HFF-Myc (cell line): ENCODE results near the gene PLEKHG7.

Experiments
- DNase-seq: peaks from one replicate; pipeline ENCODE4 v3.0.0-alpha.2; 2011; ENCODE audit warnings: low read depth; ENCODE audit errors: extremely low read depth
- H3K4me3 ChIP-seq: replicated peaks from 2 replicates; pipeline ENCODE4 v1.5.1; 2011; ENCODE audit warnings: low read depth, mild to moderate bottlenecking, control low read depth, low read length
- TF ChIP-seq, protein P1 (sequence below): IDR thresholded peaks from 2 replicates; pipeline ENCODE4 v1.5.1; 2012; ENCODE audit warnings: mild to moderate bottlenecking, low read depth, low read length, control low read depth; ENCODE audit errors: missing control alignments

PLEKHG7 gene

DNA sequence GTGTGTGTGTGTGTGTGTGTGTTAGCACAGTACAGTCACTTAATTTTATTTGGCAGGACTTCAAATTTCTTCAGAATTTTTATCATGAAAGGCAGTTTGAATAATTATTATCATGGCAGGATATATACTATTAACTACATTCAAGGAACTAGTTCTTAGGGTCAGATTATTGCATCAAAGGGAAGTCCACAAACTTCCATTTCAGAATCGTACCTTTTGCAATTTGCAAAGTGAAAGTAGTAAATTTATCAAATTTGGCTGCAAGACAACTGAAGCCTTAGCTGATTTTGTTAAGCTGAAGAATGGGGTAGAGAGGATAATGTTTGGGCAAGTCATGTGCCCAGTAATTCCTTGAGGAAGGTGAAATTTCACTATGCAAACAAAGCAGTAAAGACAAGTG is 68.2 kb downstream of the PLEKHG7 start:
- no peak overlapping the region for H3K4me3 ChIP-seq
- TF ChIP-seq, protein P1, sequence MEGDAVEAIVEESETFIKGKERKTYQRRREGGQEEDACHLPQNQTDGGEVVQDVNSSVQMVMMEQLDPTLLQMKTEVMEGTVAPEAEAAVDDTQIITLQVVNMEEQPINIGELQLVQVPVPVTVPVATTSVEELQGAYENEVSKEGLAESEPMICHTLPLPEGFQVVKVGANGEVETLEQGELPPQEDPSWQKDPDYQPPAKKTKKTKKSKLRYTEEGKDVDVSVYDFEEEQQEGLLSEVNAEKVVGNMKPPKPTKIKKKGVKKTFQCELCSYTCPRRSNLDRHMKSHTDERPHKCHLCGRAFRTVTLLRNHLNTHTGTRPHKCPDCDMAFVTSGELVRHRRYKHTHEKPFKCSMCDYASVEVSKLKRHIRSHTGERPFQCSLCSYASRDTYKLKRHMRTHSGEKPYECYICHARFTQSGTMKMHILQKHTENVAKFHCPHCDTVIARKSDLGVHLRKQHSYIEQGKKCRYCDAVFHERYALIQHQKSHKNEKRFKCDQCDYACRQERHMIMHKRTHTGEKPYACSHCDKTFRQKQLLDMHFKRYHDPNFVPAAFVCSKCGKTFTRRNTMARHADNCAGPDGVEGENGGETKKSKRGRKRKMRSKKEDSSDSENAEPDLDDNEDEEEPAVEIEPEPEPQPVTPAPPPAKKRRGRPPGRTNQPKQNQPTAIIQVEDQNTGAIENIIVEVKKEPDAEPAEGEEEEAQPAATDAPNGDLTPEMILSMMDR = no peak
- no peak for DNase-seq

DNA sequence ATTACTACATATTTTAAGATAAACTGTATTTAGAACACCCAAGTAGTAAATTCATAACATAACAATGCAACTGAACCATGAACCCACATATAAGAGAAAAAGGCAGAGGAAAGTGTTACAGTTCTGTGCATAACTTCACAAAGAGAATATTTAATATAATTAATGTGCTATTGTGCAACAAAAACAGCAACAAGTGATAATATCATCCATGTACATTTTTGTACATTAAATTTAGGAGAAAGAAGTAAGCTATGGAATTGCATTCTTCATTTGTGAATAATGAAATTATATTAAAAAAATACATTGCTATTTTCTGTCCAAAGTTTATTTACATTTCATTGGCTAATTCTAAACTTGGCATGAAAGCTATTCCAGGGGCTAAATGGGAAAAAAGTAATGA is 72.6 kb downstream of the PLEKHG7 start:
- no peak overlapping the region for H3K4me3 ChIP-seq
- no peak for DNase-seq
- TF ChIP-seq, protein P1 = no peak

DNA sequence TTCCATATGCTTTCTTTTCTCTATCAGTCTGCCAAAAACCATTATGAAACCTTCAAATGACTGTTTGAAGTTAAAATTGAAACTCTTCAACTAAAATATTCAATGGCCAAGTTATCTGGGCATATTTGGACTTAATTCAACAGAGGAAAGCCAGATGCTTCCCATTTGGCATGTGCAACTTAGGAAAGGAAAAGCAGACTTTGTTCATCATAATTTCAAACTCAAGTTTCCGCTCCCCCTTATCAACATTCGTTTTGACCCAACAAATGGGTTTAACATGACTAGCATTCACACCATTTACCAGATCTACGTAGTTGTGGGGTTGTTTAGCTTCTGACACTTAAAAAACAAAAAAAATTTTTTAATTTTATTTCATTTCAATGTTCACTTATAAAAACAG is 75.7 kb downstream of the PLEKHG7 start:
- TF ChIP-seq, protein P1 = no peak
- H3K4me3 ChIP-seq = no peak overlapping the region
- DNase-seq = no peak

- DNase-seq = no peak
- TF ChIP-seq, protein P1 = no peak
Measured at GRCh38 chr12:92779902-92780301, 77.1 kb downstream of the PLEKHG7 start.

DNA sequence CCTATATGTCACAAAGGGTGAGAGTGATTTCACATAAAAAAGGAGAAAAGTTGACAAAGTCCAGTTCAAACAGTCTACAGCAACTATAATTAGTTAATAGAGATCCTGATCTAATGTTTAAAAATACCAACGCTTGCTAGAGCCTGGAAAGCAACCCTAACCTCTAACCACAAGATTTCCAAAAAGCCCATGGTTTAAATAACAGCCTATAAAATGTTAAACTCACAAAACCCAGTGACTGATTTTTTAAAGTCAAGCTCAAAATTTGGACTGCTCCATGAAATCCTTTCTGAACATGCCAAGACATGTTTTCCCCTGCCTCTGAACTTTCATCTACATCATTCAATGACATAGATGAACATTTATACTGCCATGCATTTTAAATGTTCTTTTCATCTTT is 81.6 kb downstream of the PLEKHG7 start:
- TF ChIP-seq, protein P1 = no peak
- peak; percentile 59 for DNase-seq
- no peak overlapping the region for H3K4me3 ChIP-seq

More at GRCh38 chr12:92779902-92780301, 77.1 kb downstream of the PLEKHG7 start:
- no peak overlapping the region for H3K4me3 ChIP-seq

- peak; percentile 80 for DNase-seq
- TF ChIP-seq, protein P1 = peak; percentile 40
- no peak overlapping the region for H3K4me3 ChIP-seq
Measured at GRCh38 chr12:92784797-92785562, 82.2 kb downstream of the PLEKHG7 start.
